HUES48 (cell line): ENCODE data around the gene MAGI1.

Source experiments
- H3K27ac ChIP-seq: one replicate; pipeline ENCODE4 v1.7.0; 2013; ENCODE audit warnings: low read depth, low read length, inconsistent platforms
- H3K27me3 ChIP-seq: 2 replicates; pipeline ENCODE4 v1.6.1; 2013; ENCODE audit warnings: mild to moderate bottlenecking, low read length; ENCODE audit not compliant: control insufficient read depth, insufficient read depth
- H3K36me3 ChIP-seq: 2 replicates; pipeline ENCODE4 v1.6.1; 2013; ENCODE audit warnings: low read length; ENCODE audit not compliant: control insufficient read depth, insufficient read depth
- H3K4me1 ChIP-seq: 2 replicates; pipeline ENCODE4 v1.6.1; 2013; ENCODE audit warnings: mild to moderate bottlenecking, low read length; ENCODE audit not compliant: control insufficient read depth, insufficient read depth
- H3K4me3 ChIP-seq: 2 replicates; pipeline ENCODE4 v1.5.1; 2013; ENCODE audit warnings: mild to moderate bottlenecking, low read depth, low read length
- H3K9ac ChIP-seq: 2 replicates; pipeline ENCODE4 v1.6.1; 2013; ENCODE audit warnings: mild to moderate bottlenecking, low read depth, low read length, moderate library complexity
- H3K9me3 ChIP-seq: 2 replicates; pipeline ENCODE4 v1.6.1; 2013; ENCODE audit warnings: low read length; ENCODE audit not compliant: control insufficient read depth, insufficient read depth

Gene MAGI1

GRCh38 chr3:65665915-65666314 lies 372.8 kb downstream of the MAGI1 start:
- Histone ChIP-seq H3K4me1 (peaks cover 7% of the 10 kb centered on the region; the same call in 1 of the 2 replicates), H3K4me3 (no peak overlapping the region), H3K9ac (no peak overlapping the region), H3K27me3 (no peaks in the 10 kb centered on the region), H3K9me3 (no peaks in the 10 kb centered on the region), H3K27ac (no peak overlapping the region), H3K36me3 (no peaks in the 10 kb centered on the region)

GRCh38 chr3:65664931-65665330 lies 373.8 kb downstream of the MAGI1 start:
- Histone ChIP-seq H3K9ac (no peak overlapping the region), H3K4me1 (peaks cover 7% of the 10 kb centered on the region; the same call in 1 of the 2 replicates), H3K36me3 (no peaks in the 10 kb centered on the region), H3K4me3 (no peak overlapping the region), H3K27me3 (no peaks in the 10 kb centered on the region), H3K27ac (no peak overlapping the region), H3K9me3 (no peaks in the 10 kb centered on the region)

- H3K27ac ChIP-seq, result no peak overlapping the region
- peaks cover 7% of the 10 kb centered on the region; the same call in 1 of the 2 replicates for H3K4me1 ChIP-seq
These were observed 374.3 kb downstream of the MAGI1 start for GRCh38 chr3:65664446-65664845.

GRCh38 chr3:65662095-65662494 lies 376.6 kb downstream of the MAGI1 start:
- no peaks in the 10 kb centered on the region for H3K9me3 ChIP-seq
- H3K27ac ChIP-seq, result no peak overlapping the region
- no peak overlapping the region for H3K9ac ChIP-seq
- H3K4me1 ChIP-seq, result peaks cover 25% of the 10 kb centered on the region
- no peak overlapping the region for H3K4me3 ChIP-seq
- H3K36me3 ChIP-seq, result no peaks in the 10 kb centered on the region
- H3K27me3 ChIP-seq, result no peaks in the 10 kb centered on the region

More at GRCh38 chr3:65664446-65664845, 374.3 kb downstream of the MAGI1 start:
- Histone ChIP-seq H3K4me3 (no peak overlapping the region), H3K27me3 (no peaks in the 10 kb centered on the region), H3K9me3 (no peaks in the 10 kb centered on the region), H3K36me3 (no peaks in the 10 kb centered on the region), H3K9ac (no peak overlapping the region)

- Histone ChIP-seq H3K9me3 (no peaks in the 10 kb centered on the region), H3K27me3 (no peaks in the 10 kb centered on the region), H3K9ac (no peak overlapping the region), H3K27ac (no peak overlapping the region), H3K36me3 (no peaks in the 10 kb centered on the region), H3K4me1 (peaks cover 18% of the 10 kb centered on the region), H3K4me3 (no peak overlapping the region)
These were observed 378.6 kb downstream of the MAGI1 start for GRCh38 chr3:65660000-65660598.

GRCh38 chr3:65659396-65659795 lies 379.3 kb downstream of the MAGI1 start:
- Histone ChIP-seq H3K9me3 (no peaks in the 10 kb centered on the region), H3K4me3 (no peak overlapping the region), H3K27ac (no peak overlapping the region), H3K27me3 (no peaks in the 10 kb centered on the region), H3K36me3 (no peaks in the 10 kb centered on the region), H3K4me1 (peaks cover 18% of the 10 kb centered on the region), H3K9ac (no peak overlapping the region)

- Histone ChIP-seq H3K4me3 (no peak overlapping the region), H3K36me3 (no peaks in the 10 kb centered on the region), H3K27me3 (no peaks in the 10 kb centered on the region), H3K9ac (no peak overlapping the region), H3K4me1 (peaks cover 23% of the 10 kb centered on the region), H3K27ac (no peak overlapping the region), H3K9me3 (no peaks in the 10 kb centered on the region)
These were observed 380.3 kb downstream of the MAGI1 start for GRCh38 chr3:65658401-65658800.

GRCh38 chr3:65655061-65655460 lies 383.7 kb downstream of the MAGI1 start:
- peaks cover 23% of the 10 kb centered on the region for H3K4me1 ChIP-seq
- H3K9me3 ChIP-seq, result no peaks in the 10 kb centered on the region
- H3K27me3 ChIP-seq, result no peaks in the 10 kb centered on the region
- no peak overlapping the region for H3K9ac ChIP-seq
- H3K36me3 ChIP-seq, result no peaks in the 10 kb centered on the region
- H3K4me3 ChIP-seq, result no peak overlapping the region
- H3K27ac ChIP-seq, result no peak overlapping the region

- peaks cover 18% of the 10 kb centered on the region for H3K4me1 ChIP-seq
- H3K9me3 ChIP-seq, result no peaks in the 10 kb centered on the region
- no peaks in the 10 kb centered on the region for H3K27me3 ChIP-seq
- H3K4me3 ChIP-seq, result no peak overlapping the region
- no peaks in the 10 kb centered on the region for H3K36me3 ChIP-seq
- H3K9ac ChIP-seq, result no peak overlapping the region
- no peak overlapping the region for H3K27ac ChIP-seq
These were observed 385.0 kb downstream of the MAGI1 start for GRCh38 chr3:65653731-65654130.

GRCh38 chr3:65650247-65650646 lies 388.5 kb downstream of the MAGI1 start:
- no peak overlapping the region for H3K9ac ChIP-seq
- peaks cover 5% of the 10 kb centered on the region; the same call in 1 of the 2 replicates for H3K4me1 ChIP-seq
- H3K27ac ChIP-seq, result no peak overlapping the region
- H3K36me3 ChIP-seq, result no peaks in the 10 kb centered on the region
- H3K4me3 ChIP-seq, result no peak overlapping the region
- no peaks in the 10 kb centered on the region for H3K9me3 ChIP-seq
- H3K27me3 ChIP-seq, result no peaks in the 10 kb centered on the region

GRCh38 chr3:65647369-65647768 lies 391.3 kb downstream of the MAGI1 start:
- H3K4me3 ChIP-seq, result no peak overlapping the region
- no peak overlapping the region for H3K9ac ChIP-seq
- no peaks in the 10 kb centered on the region for H3K27me3 ChIP-seq
- H3K9me3 ChIP-seq, result no peaks in the 10 kb centered on the region
- H3K27ac ChIP-seq, result no peak overlapping the region
- H3K36me3 ChIP-seq, result no peaks in the 10 kb centered on the region
- no peaks in the 10 kb centered on the region; the same call in 1 of the 2 replicates for H3K4me1 ChIP-seq
